ENCODE measurements around the gene MTMR3. TPM values are rescaled to one million over a fixed set of nuclear protein-coding genes. Genes with fewer than 3 reads are reported as not detected.

The MTMR3 gene
- total and polyA plus RNA-seq, 2 of the 8 experiments (the other 6 are each of a cell fraction or from before 2014, with no cell fraction given): 16.9 to 18.5 TPM

DNA sequence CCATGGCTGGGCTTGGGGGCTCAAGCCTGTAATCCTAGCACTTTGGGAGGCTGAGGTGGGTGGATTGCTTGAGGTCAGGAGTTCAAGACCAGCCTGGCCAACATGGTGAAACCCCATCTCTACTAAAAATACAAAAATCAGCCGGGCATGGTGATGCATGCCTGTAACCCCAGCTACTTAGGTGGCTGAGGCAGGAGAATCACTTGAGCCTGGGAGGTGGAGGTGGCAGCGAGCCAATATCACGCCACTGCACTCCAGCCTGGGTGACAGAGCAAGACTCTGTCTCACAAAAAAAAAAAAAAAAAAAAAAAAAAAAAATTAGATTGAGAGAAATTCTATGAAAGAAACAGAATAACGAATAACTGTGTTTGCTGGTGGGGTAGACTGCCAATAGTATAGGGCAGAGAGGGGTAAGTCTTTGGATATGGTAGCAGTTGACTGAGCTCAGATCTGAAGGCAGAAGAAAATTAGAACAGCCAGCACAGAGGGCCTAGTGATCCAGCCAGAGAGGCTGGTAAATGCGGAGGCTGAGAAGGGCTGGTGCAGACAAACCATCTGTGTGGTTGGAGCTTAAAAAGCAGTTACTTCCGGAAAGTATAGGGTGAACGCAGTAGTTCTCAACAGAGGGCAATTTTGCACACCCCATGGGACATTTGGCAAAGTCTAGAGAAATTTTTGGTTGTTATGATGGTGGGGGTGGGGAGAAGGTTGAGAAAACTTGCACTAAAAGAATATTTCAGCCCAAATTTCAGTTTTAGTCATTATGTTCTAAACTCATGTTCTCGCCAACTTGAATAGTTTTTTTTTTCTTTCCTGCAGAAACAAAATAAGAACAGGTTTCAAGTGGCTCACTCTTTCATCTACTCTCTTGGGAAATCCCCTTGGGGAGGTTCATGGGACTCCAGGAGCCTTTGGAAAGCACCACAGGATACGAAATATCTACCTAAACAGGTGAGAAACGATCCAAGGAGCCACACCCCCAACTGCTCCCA lies 195.6 kb downstream of the MTMR3 start:
- FAIRE-seq: no peak
- Histone ChIP-seq H2BK5ac (ENCODE audit: low read depth, low read length) (no peak overlapping the region), H3K36me3 (ENCODE audit: control insufficient read depth in 2 of 4, insufficient read depth in 4 of 4, low read length in 3 of 4) (no peaks in the 10 kb centered on the region), H3K27ac (ENCODE audit: low read depth, low read length) (no peak overlapping the region), H2BK120ac (replicated peaks; ENCODE audit: low read depth, low read length) (no peak overlapping the region), H3K79me2 (ENCODE audit: control insufficient read depth in 1 of 2, insufficient read depth in 2 of 2, low read length in 2 of 2) (no peaks in the 10 kb centered on the region), H3K23ac (ENCODE audit: insufficient read length) (no peak overlapping the region), H4K5ac (ENCODE audit: insufficient read length, low read depth, low read length) (no peak overlapping the region), H3K9me3 (ENCODE audit: insufficient read depth in 2 of 2, low read depth in 1 of 2, low read length in 1 of 2) (no peaks in the 10 kb centered on the region), H4K20me1 (replicated peaks in 1 of 2; ENCODE audit: control insufficient read depth in 1 of 2, insufficient read depth in 2 of 2, low read length in 2 of 2) (no peaks in the 10 kb centered on the region), H3K56ac (replicated peaks; ENCODE audit: insufficient read length, low read depth, low read length) (no peak overlapping the region), H3K9ac (replicated peaks in 1 of 4; ENCODE audit: extremely low read depth in 1 of 4, low read depth in 3 of 4, low read length in 3 of 4) (peak overlapping the region in 1 of 4 experiments; percentile 13; a peak in 1 of 7 replicates), H3K27me3 (replicated peaks in 1 of 4; ENCODE audit: control insufficient read depth in 3 of 4, extremely low read depth in 1 of 4, insufficient read depth in 3 of 4, low read length in 3 of 4) (peaks cover 0 to 5% (median 2%) of the 10 kb centered on the region in 4 experiments; a peak in 2 of 7 replicates), H3K4ac (replicated peaks; ENCODE audit: insufficient read length, low read depth, low read length) (no peak overlapping the region), H3K4me2 (ENCODE audit: insufficient read depth in 1 of 2, low read depth in 2 of 2, low read length in 2 of 2) (peak overlapping the region in 1 of 2 experiments; percentile 34; a peak in 2 of 4 replicates), H4K91ac (replicated peaks; ENCODE audit: insufficient read length, low read length) (no peak overlapping the region), H3K79me1 (ENCODE audit: low read depth, low read length) (no peaks in the 10 kb centered on the region), H2BK20ac (ENCODE audit: low read length) (no peak overlapping the region), H4K8ac (ENCODE audit: extremely low read depth, insufficient read depth, low read length) (no peak overlapping the region), H3K14ac (ENCODE audit: insufficient read length) (no peak overlapping the region), H2AFZ (ENCODE audit: low read length) (no peak overlapping the region), H3K4me1 (replicated peaks in 1 of 4; ENCODE audit: control insufficient read depth in 3 of 4, insufficient read depth in 4 of 4, low read length in 3 of 4) (peaks cover 0 to 5% (median 1%) of the 10 kb centered on the region in 4 experiments; a peak in 3 of 7 replicates), H3K23me2 (ENCODE audit: low read depth, low read length) (no peaks in the 10 kb centered on the region), H2BK12ac (ENCODE audit: low read depth, low read length) (no peak overlapping the region), H2AK5ac (ENCODE audit: low read depth, low read length) (no peak overlapping the region), H3K4me3 (ENCODE audit: extremely low read depth in 1 of 4, insufficient read depth in 2 of 4, low read depth in 3 of 4, low read length in 4 of 4) (peak overlapping the region in 1 of 4 experiments; percentile 7; a peak in 1 of 8 replicates), H2BK15ac (ENCODE audit: low read length) (no peak overlapping the region), H3K18ac (ENCODE audit: extremely low read depth, low read length) (no peak overlapping the region; the same call in 1 of the 2 replicates)
- no peak for DNase-seq (ENCODE audit: low read depth in 1 of 2, low spot score in 2 of 2)
- POLR2A ChIA-PET (ENCODE audit: partially characterized antibody): interaction anchor here (0.6 to 1.0 kb wide), 2 partner anchors 333 to 443 kb away, joined by 3 to 5 read pairs; no protein-coding TSS in a partner anchor
- CTCF ChIA-PET (ENCODE audit: partially characterized antibody): interaction anchor here (0.6 to 1.1 kb wide), 5 partner anchors 310 to 511 kb away, joined by 3 to 4 read pairs (median 3); no protein-coding TSS in a partner anchor
- whole genome bisulfite sequencing, 2 experiments (ENCODE audit: extremely low coverage in 1 of 2, insufficient coverage in 1 of 2, insufficient read length in 1 of 2, insufficient replicate concordance in 2 of 2, low coverage in 1 of 2, low lambda C conversion rate in 2 of 2, missing lambda C conversion rate in 1 of 2): 80% methylated on average over 9 of the region's 10 CpGs; no CpG with 5 or more reads in 1 of the 2 experiments
- TF ChIP-seq EGR1 (IDR thresholded peaks at IDR 0.05; ENCODE audit: borderline replicate concordance, low read depth, low read length) (no peak), TCF12 (IDR thresholded peaks at IDR 0.05; ENCODE audit: low read depth, low read length) (no peak)
